Stimulated activated CD8-positive, alpha-beta memory T cell treated with anti-CD3 and anti-CD28 coated beads, Interleukin-15, amount 100 ng/mL, for 1 hour (primary cell): Measurements from ENCODE around the gene DNAJC16.

Experiments used
- DNase-seq: peaks from one replicate; pipeline ENCODE4 v3.0.0-alpha.2; 2020; ENCODE audit warnings: low read depth

DNAJC16 gene

GRCh38 chr1:15540186-15540585, 13.5 kb downstream of the DNAJC16 start:
- DNase-seq, result no peak

GRCh38 chr1:15541231-15541792, 14.7 kb downstream of the DNAJC16 start:
- no peak for DNase-seq

GRCh38 chr1:15542388-15543250, 16.0 kb downstream of the DNAJC16 start:
- no peak for DNase-seq

GRCh38 chr1:15543251-15543588, 16.6 kb downstream of the DNAJC16 start:
- no peak for DNase-seq

GRCh38 chr1:15543589-15544568, 17.2 kb downstream of the DNAJC16 start:
- DNase-seq, result no peak

GRCh38 chr1:15546641-15547040, 20.0 kb downstream of the DNAJC16 start:
- DNase-seq, result no peak

- DNase-seq, result no peak
These were observed 23.9 kb downstream of the DNAJC16 start for GRCh38 chr1:15550573-15550972.

GRCh38 chr1:15557008-15557407, 30.4 kb downstream of the DNAJC16 start:
- DNase-seq, result no peak

GRCh38 chr1:15557594-15557993, 30.9 kb downstream of the DNAJC16 start:
- no peak for DNase-seq

GRCh38 chr1:15558516-15558915, 31.9 kb downstream of the DNAJC16 start:
- no peak for DNase-seq

- no peak for DNase-seq
These were observed 32.7 kb downstream of the DNAJC16 start for GRCh38 chr1:15559189-15559810.

- no peak for DNase-seq
These were observed 41.9 kb downstream of the DNAJC16 start for GRCh38 chr1:15568387-15569073.

- no peak for DNase-seq
These were observed 44.2 kb downstream of the DNAJC16 start for GRCh38 chr1:15570861-15571260.

- no peak for DNase-seq
These were observed 44.6 kb downstream of the DNAJC16 start for GRCh38 chr1:15571266-15571665.

GRCh38 chr1:15573477-15573876, 46.8 kb downstream of the DNAJC16 start:
- DNase-seq, result no peak

GRCh38 chr1:15574741-15575140, 48.1 kb downstream of the DNAJC16 start:
- no peak for DNase-seq

- no peak for DNase-seq
These were observed 49.0 kb downstream of the DNAJC16 start for GRCh38 chr1:15575549-15576150.

GRCh38 chr1:15577691-15578090, 51.0 kb downstream of the DNAJC16 start:
- no peak for DNase-seq

- DNase-seq, result no peak
These were observed 52.5 kb downstream of the DNAJC16 start for GRCh38 chr1:15578921-15579682.

GRCh38 chr1:15579683-15580047, 53.0 kb downstream of the DNAJC16 start:
- DNase-seq, result no peak
